GM19395 (cell line): ENCODE data around the gene CEP63.
"Not testable (repeated sequence)": the region's sequence is repeated elsewhere in the genome, so short reads cannot be mapped to it uniquely, and the experiment has no call there.

Experiments
- ATAC-seq: cut with Tn5 transposase; IDR thresholded peaks from one replicate; pipeline ENCODE4 v1.9.1; 2021; ENCODE audit warnings: mild to moderate bottlenecking, moderate library complexity; ENCODE audit not compliant: unreplicated experiment

Gene CEP63

GRCh38 chr3:134505485-134505884 is 19.6 kb downstream of the CEP63 start:
- ATAC-seq: no peak

- no peak for ATAC-seq
Observed at GRCh38 chr3:134511500-134511899, 25.6 kb downstream of the CEP63 start.

- ATAC-seq: no peak
Observed at GRCh38 chr3:134516905-134517304, 31.0 kb downstream of the CEP63 start.

- ATAC-seq: no peak
Observed at GRCh38 chr3:134517791-134518190, 31.9 kb downstream of the CEP63 start.

GRCh38 chr3:134522541-134522940 is 36.7 kb downstream of the CEP63 start:
- no peak for ATAC-seq

- ATAC-seq: no peak
Observed at GRCh38 chr3:134525293-134525692, 39.4 kb downstream of the CEP63 start.

GRCh38 chr3:134526319-134526718 is 40.5 kb downstream of the CEP63 start:
- no peak for ATAC-seq

- no peak for ATAC-seq
Observed at GRCh38 chr3:134527037-134527436, 41.2 kb downstream of the CEP63 start.

GRCh38 chr3:134527538-134528186 is 41.8 kb downstream of the CEP63 start:
- ATAC-seq: no peak

GRCh38 chr3:134533493-134533892 is 47.6 kb downstream of the CEP63 start:
- ATAC-seq: no peak

GRCh38 chr3:134535186-134535970 is 49.5 kb downstream of the CEP63 start:
- ATAC-seq: no peak

- ATAC-seq: no peak
Observed at GRCh38 chr3:134536781-134537180, 50.9 kb downstream of the CEP63 start.

- no peak for ATAC-seq
Observed at GRCh38 chr3:134542287-134542958, 56.6 kb downstream of the CEP63 start.

- ATAC-seq: no peak
Observed at GRCh38 chr3:134543113-134543512, 57.3 kb downstream of the CEP63 start.

GRCh38 chr3:134544316-134544715 is 58.5 kb downstream of the CEP63 start:
- no peak for ATAC-seq

GRCh38 chr3:134544783-134545182 is 58.9 kb downstream of the CEP63 start:
- not testable (repeated sequence) for ATAC-seq

GRCh38 chr3:134545818-134546217 is 60.0 kb downstream of the CEP63 start:
- no peak for ATAC-seq

GRCh38 chr3:134552784-134553183 is 66.9 kb downstream of the CEP63 start:
- no peak for ATAC-seq

- no peak for ATAC-seq
Observed at GRCh38 chr3:134559591-134559990, 73.7 kb downstream of the CEP63 start.

- no peak for ATAC-seq
Observed at GRCh38 chr3:134562055-134562454, 76.2 kb downstream of the CEP63 start.

- no peak for ATAC-seq
Observed at GRCh38 chr3:134563601-134564000, 77.7 kb downstream of the CEP63 start.

GRCh38 chr3:134564991-134565390 is 79.1 kb downstream of the CEP63 start:
- ATAC-seq: no peak
